HepG2 (cell line): Measurements from ENCODE around the gene RAB23. TPM values are rescaled to one million over a fixed set of nuclear protein-coding genes. Genes with fewer than 3 reads are reported as not detected.

Experiments used
- CEBPG ChIP-seq: IDR thresholded peaks from 2 replicates; pipeline ENCODE4 v1.6.1; 2016
- CREM ChIP-seq, 2 experiments: sonication (generic) in 1 of 2; formaldehyde crosslinking in 1 of 2; IDR thresholded peaks; 2 replicates each; pipeline versions ENCODE4 v1.4.0 to v1.6.1; 2016 to 2020; ENCODE audit warnings: antibody characterized with exemption in 1 of 2, mild to moderate bottlenecking in 1 of 2, missing genetic modification reagents in 1 of 2
- DMAP1 ChIP-seq: IDR thresholded peaks from 2 replicates; pipeline ENCODE4 v1.6.1; 2016
- FOSL1 ChIP-seq: sonication (generic); formaldehyde crosslinking; IDR thresholded peaks from 2 replicates; pipeline ENCODE4 v1.9.0; 2021; ENCODE audit warnings: missing genetic modification reagents, borderline replicate concordance
- GTF2F1 ChIP-seq: fragments of 150-350 bp; IDR thresholded peaks from 2 replicates; pipeline ENCODE4 v1.6.1; 2014; ENCODE audit warnings: low read length
- GTF3A ChIP-seq: sonication (generic); formaldehyde crosslinking; conservative IDR thresholded peaks from 2 replicates; pipeline ENCODE4 v1.4.0; 2020; ENCODE audit warnings: mild to moderate bottlenecking, missing genetic modification reagents
- HMG20B ChIP-seq: conservative IDR thresholded peaks from 2 replicates; pipeline ENCODE4 v1.6.1; 2016; ENCODE audit warnings: missing genetic modification reagents, missing compliant biosample characterization
- ISL2 ChIP-seq: sonication (generic); formaldehyde crosslinking; IDR thresholded peaks from 2 replicates; pipeline ENCODE4 v1.5.0; 2020; ENCODE audit warnings: missing genetic modification reagents
- KLF12 ChIP-seq: sonication (generic); formaldehyde crosslinking; IDR thresholded peaks from 2 replicates; pipeline ENCODE4 v1.4.0; 2020; ENCODE audit warnings: missing genetic modification reagents, borderline replicate concordance
- KMT2A ChIP-seq: sonication (generic); formaldehyde crosslinking; IDR thresholded peaks from 2 replicates; pipeline ENCODE4 v1.4.0; 2020; ENCODE audit warnings: missing genetic modification reagents
- MED8 ChIP-seq: sonication (generic); formaldehyde crosslinking; IDR thresholded peaks from 2 replicates; pipeline ENCODE4 v1.8.1; 2023; ENCODE audit warnings: mild to moderate bottlenecking, missing genetic modification reagents; ENCODE audit not compliant: insufficient replicate concordance
- MXD4 ChIP-seq: IDR thresholded peaks from 2 replicates; pipeline ENCODE4 v1.6.1; 2016; ENCODE audit warnings: mild to moderate bottlenecking, missing biosample characterization, missing genetic modification reagents
- NFYB ChIP-seq: sonication (generic); formaldehyde crosslinking; IDR thresholded peaks from 2 replicates; pipeline ENCODE4 v1.4.0; 2020; ENCODE audit warnings: missing genetic modification reagents
- NFYC ChIP-seq: IDR thresholded peaks from 2 replicates; pipeline ENCODE4 v1.6.1; 2016; ENCODE audit warnings: missing genetic modification reagents, missing compliant biosample characterization
- PLRG1 ChIP-seq: fragments of 450-650 bp; conservative IDR thresholded peaks from 2 replicates; pipeline ENCODE4 v1.6.1; 2016
- POLR2A ChIP-seq, 2 experiments: IDR thresholded peaks; 2 replicates each; pipeline ENCODE4 v1.6.1; 2011; ENCODE audit warnings: low read depth in 2 of 2, low read length in 2 of 2, mild to moderate bottlenecking in 1 of 2, moderate library complexity in 1 of 2; ENCODE audit not compliant: insufficient read depth in 1 of 2
- SATB2 ChIP-seq: sonication (generic); formaldehyde crosslinking; IDR thresholded peaks from 2 replicates; pipeline ENCODE4 v1.5.0; 2020; ENCODE audit warnings: missing genetic modification reagents
- SIN3B ChIP-seq: fragments of 150-350 bp; IDR thresholded peaks from 2 replicates; pipeline ENCODE4 v1.6.1; 2014; ENCODE audit warnings: low read length
- SMC3 ChIP-seq: IDR thresholded peaks from 2 replicates; pipeline ENCODE4 v1.6.1; 2011; ENCODE audit warnings: low read length, improper control_type of control experiment
- TSC22D2 ChIP-seq: sonication (generic); formaldehyde crosslinking; IDR thresholded peaks from 2 replicates; pipeline ENCODE4 v1.5.1; 2020; ENCODE audit warnings: missing genetic modification reagents, mild to moderate bottlenecking, borderline replicate concordance
- ZBTB20 ChIP-seq: sonication (generic); formaldehyde crosslinking; IDR thresholded peaks from 2 replicates; pipeline ENCODE4 v1.8.1; 2023; ENCODE audit warnings: missing genetic modification reagents, low read depth, mild to moderate bottlenecking, borderline replicate concordance
- ZBTB8A ChIP-seq: sonication (generic); formaldehyde crosslinking; IDR thresholded peaks from 2 replicates; pipeline ENCODE4 v1.4.0; 2020; ENCODE audit warnings: mild to moderate bottlenecking, low read depth, missing genetic modification reagents, borderline replicate concordance
- ZMYM3 ChIP-seq: sonication (generic); formaldehyde crosslinking; IDR thresholded peaks from 2 replicates; pipeline ENCODE4 v1.5.1; 2020; ENCODE audit warnings: mild to moderate bottlenecking, missing genetic modification reagents
- ZNF12 ChIP-seq: sonication (generic); formaldehyde crosslinking; IDR thresholded peaks from 2 replicates; pipeline ENCODE4 v1.5.0; 2020; ENCODE audit warnings: missing genetic modification reagents
- ZNF224 ChIP-seq: sonication (generic); formaldehyde crosslinking; IDR thresholded peaks from 2 replicates; pipeline ENCODE4 v1.5.0; 2020; ENCODE audit warnings: mild to moderate bottlenecking, missing genetic modification reagents
- ZNF343 ChIP-seq: sonication (generic); formaldehyde crosslinking; IDR thresholded peaks from 2 replicates; pipeline ENCODE4 v1.4.0; 2020; ENCODE audit warnings: mild to moderate bottlenecking, missing genetic modification reagents
- ZNF354B ChIP-seq: sonication (generic); formaldehyde crosslinking; IDR thresholded peaks from 2 replicates; pipeline ENCODE4 v1.8.0; 2022; ENCODE audit warnings: mild to moderate bottlenecking, missing genetic modification reagents
- ZNF589 ChIP-seq: sonication (generic); formaldehyde crosslinking; conservative IDR thresholded peaks from 2 replicates; pipeline ENCODE4 v1.8.0; 2022; ENCODE audit warnings: mild to moderate bottlenecking, moderate library complexity, missing genetic modification reagents
- ZNF775 ChIP-seq: sonication (generic); formaldehyde crosslinking; IDR thresholded peaks from 2 replicates; pipeline ENCODE4 v1.4.0; 2020; ENCODE audit warnings: missing genetic modification reagents, mild to moderate bottlenecking, moderate library complexity, borderline replicate concordance
- ZNF790 ChIP-seq: sonication (generic); formaldehyde crosslinking; IDR thresholded peaks from 2 replicates; pipeline ENCODE4 v1.8.0; 2022; ENCODE audit warnings: missing genetic modification reagents, mild to moderate bottlenecking, borderline replicate concordance
- ZNF792 ChIP-seq: IDR thresholded peaks from 2 replicates; pipeline ENCODE4 v1.6.1; 2016
- polyA plus RNA-seq, 8 experiments: library from polyadenylated mRNA; depleted of rRNA in 3 of 8; stranded (reverse) in 7 of 8; unstranded in 1 of 8; fragments of >200 nt; fragmentation: Illumina TruSeq in 4 of 8; extraction: Trizol in 4 of 8; gene quantifications; 2 replicates each; pipeline versions ENCODE4 v1.2.1 to v1.2.3, GENCODE V29; 2011 to 2016; ENCODE audit warnings: low read depth in 4 of 8, missing spikeins in 1 of 8, mixed read lengths in 1 of 8; ENCODE audit not compliant: insufficient read depth in 1 of 8
- total RNA-seq, 5 experiments: library from RNA; depleted of rRNA; stranded (reverse); fragments of >200 nt; fragmentation: Illumina TruSeq; extraction: Trizol; gene quantifications; 2 replicates each; pipeline ENCODE4 v1.2.3, GENCODE V29; 2016; ENCODE audit warnings: low read depth in 1 of 5
- TF ChIP-seq, protein P1 (sequence below): sonication (generic); formaldehyde crosslinking; IDR thresholded peaks from 2 replicates; pipeline ENCODE4 v1.9.0; 2021; ENCODE audit warnings: missing genetic modification reagents, mild to moderate bottlenecking, borderline replicate concordance
- TF ChIP-seq, protein P2 (sequence below): sonication (generic); formaldehyde crosslinking; IDR thresholded peaks from 2 replicates; pipeline ENCODE4 v1.4.0; 2020; ENCODE audit warnings: mild to moderate bottlenecking, missing genetic modification reagents

The RAB23 gene
- total and polyA plus RNA-seq, 2 of the 13 experiments (the other 11 are each of a cell fraction or from before 2014, with no cell fraction given) = 5.5 to 16.4 TPM

DNA sequence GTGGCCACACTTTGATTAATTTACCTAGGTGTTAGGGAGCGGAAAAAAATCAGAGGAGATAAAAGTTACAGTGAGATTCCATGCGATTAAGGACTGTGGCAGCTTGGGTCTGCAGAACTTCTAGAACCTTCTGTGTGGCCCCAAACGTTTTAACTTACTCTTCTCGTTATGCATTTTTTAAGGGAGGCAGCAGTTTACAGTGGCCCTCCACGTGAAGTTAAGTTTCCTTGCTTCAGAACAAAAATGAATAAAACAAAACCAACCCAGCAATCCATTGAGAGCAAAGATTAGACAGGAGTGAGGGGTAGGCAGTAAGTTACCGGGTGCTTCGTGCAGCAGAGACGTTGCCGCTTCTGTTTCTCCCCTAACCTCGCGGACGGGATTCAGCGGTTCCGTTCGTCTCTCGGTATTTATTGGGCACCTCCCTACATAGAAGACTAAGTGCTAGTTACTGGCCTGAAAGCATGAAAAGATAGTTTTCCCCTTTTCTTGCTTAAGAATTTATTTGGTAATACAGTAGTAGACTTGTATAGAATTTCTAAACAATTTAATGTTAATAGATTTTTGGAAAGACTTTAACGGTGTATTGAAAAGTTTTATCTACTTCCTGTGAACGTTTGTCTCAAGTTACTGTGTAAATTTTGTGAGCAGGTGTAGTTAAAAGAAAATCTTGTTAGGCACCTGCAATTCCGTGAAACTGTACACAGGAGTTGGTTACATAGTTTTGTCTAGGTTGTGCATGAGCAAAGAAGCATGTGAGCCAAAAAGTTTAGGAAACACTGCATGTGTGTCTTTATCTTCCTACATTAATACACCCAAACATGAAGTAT, 48.8 kb downstream of the RAB23 start (continued):
- TF ChIP-seq CREM (IDR thresholded peaks at IDR 0.05) = 0 out of 2 replicates have a peak, but pooled peaks have one; percentile 14
- TF ChIP-seq CREM (CRISPR knock-in tag; IDR thresholded peaks at IDR 0.05) = no peak
- TF ChIP-seq, protein P1, sequence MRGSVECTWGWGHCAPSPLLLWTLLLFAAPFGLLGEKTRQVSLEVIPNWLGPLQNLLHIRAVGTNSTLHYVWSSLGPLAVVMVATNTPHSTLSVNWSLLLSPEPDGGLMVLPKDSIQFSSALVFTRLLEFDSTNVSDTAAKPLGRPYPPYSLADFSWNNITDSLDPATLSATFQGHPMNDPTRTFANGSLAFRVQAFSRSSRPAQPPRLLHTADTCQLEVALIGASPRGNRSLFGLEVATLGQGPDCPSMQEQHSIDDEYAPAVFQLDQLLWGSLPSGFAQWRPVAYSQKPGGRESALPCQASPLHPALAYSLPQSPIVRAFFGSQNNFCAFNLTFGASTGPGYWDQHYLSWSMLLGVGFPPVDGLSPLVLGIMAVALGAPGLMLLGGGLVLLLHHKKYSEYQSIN (CRISPR knock-in tag) = no peak
- no peak for TF ChIP-seq ZNF589
- peak; percentile 14; the same call in 1 of the 2 replicates for TF ChIP-seq ZNF343 (CRISPR knock-in tag)
- TF ChIP-seq ZBTB20 = no peak
- 0 out of 2 replicates have a peak, but pooled peaks have one; percentile 0 for TF ChIP-seq NFYC (CRISPR knock-in tag)
- peak; percentile 2; the same call in 1 of the 2 replicates for TF ChIP-seq ZNF792 (CRISPR knock-in tag)
- TF ChIP-seq ZNF354B (CRISPR knock-in tag) = no peak
- TF ChIP-seq KLF12 = no peak
- no peak; the same call in 1 of the 2 replicates for TF ChIP-seq DMAP1
- TF ChIP-seq ZMYM3 (CRISPR knock-in tag) = no peak
- 0 out of 2 replicates have a peak, but pooled peaks have one; percentile 0 for TF ChIP-seq ZNF224
- TF ChIP-seq CEBPG (CRISPR knock-in tag) = no peak
- TF ChIP-seq HMG20B = no peak; the same call in 1 of the 2 replicates
- no peak for TF ChIP-seq SMC3
- TF ChIP-seq ZNF775 = no peak
- no peak for TF ChIP-seq MED8 (CRISPR knock-in tag)
- no peak for TF ChIP-seq FOSL1
- no peak for TF ChIP-seq GTF2F1
- TF ChIP-seq ISL2 (CRISPR knock-in tag) = 0 out of 2 replicates have a peak, but pooled peaks have one; percentile 26
- no peak for TF ChIP-seq PLRG1
- TF ChIP-seq TSC22D2 (CRISPR knock-in tag) = no peak
- TF ChIP-seq, protein P2, sequence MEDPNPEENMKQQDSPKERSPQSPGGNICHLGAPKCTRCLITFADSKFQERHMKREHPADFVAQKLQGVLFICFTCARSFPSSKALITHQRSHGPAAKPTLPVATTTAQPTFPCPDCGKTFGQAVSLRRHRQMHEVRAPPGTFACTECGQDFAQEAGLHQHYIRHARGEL (CRISPR knock-in tag) = no peak
- no peak for TF ChIP-seq MXD4 (CRISPR knock-in tag)
- peak in 1 of 2 experiments; percentile 33; a peak in 1 of 4 replicates for TF ChIP-seq POLR2A (IDR thresholded peaks at IDR 0.05; ENCODE audit: insufficient read depth in 1 of 2, low read depth in 2 of 2, low read length in 2 of 2)
- TF ChIP-seq ZNF12 = no peak
- peak; percentile 10; the same call in 1 of the 2 replicates for TF ChIP-seq KMT2A
- no peak for TF ChIP-seq ZBTB8A (CRISPR knock-in tag)
- no peak for TF ChIP-seq GTF3A (CRISPR knock-in tag)
- 0 out of 2 replicates have a peak, but pooled peaks have one; percentile 27 for TF ChIP-seq ZNF790 (CRISPR knock-in tag)
- TF ChIP-seq SATB2 (CRISPR knock-in tag) = no peak
- no peak for TF ChIP-seq SIN3B
- TF ChIP-seq NFYB (CRISPR knock-in tag) = no peak
